Thoracic aorta (tissue), 2 donors: ENCODE results near the gene ZNF76. TPM values are rescaled to one million over a fixed set of nuclear protein-coding genes. Genes with fewer than 3 reads are reported as not detected.
"Not testable (repeated sequence)": the region's sequence is repeated elsewhere in the genome, so short reads cannot be mapped to it uniquely, and the experiment has no call there.

Experiments used
- ATAC-seq: fragments of 150-250 bp; one replicate; pipeline ENCODE4 v1.8.0; 2017; ENCODE audit warnings: low read depth; ENCODE audit not compliant: insufficient number of reproducible peaks, low FRiP score
- DNase-seq: peaks from one replicate; pipeline ENCODE4 v3.0.0-alpha.2; 2020; ENCODE audit warnings: low spot score
- H3K27ac ChIP-seq, 2 donors: fragments of 200-600 bp; sonication (generic); 1 replicate in 1 of 2; 2 replicates in 1 of 2; pipeline ENCODE4 v1.5.1; 2016; ENCODE audit warnings: mild to moderate bottlenecking in 2 of 2, moderate library complexity in 2 of 2
- H3K27me3 ChIP-seq: fragments of 200-600 bp; sonication (generic); replicated peaks from 2 replicates; pipeline ENCODE4 v1.6.0; 2016; ENCODE audit warnings: mild to moderate bottlenecking; ENCODE audit not compliant: insufficient read depth
- H3K36me3 ChIP-seq: fragments of 200-600 bp; sonication (generic); one replicate; pipeline ENCODE4 v1.5.1; 2016
- H3K4me1 ChIP-seq, 2 donors: fragments of 200-600 bp; sonication (generic); 1 replicate in 1 of 2; 2 replicates in 1 of 2; pipeline versions ENCODE4 v1.5.1 to v1.6.0; 2016; ENCODE audit warnings: low read depth in 2 of 2, mild to moderate bottlenecking in 1 of 2; ENCODE audit not compliant: control insufficient read depth in 1 of 2
- H3K4me3 ChIP-seq: fragments of 200-600 bp; sonication (generic); 2 replicates; pipeline ENCODE4 v1.5.1; 2016; ENCODE audit warnings: mild to moderate bottlenecking
- H3K9me3 ChIP-seq: fragments of 200-600 bp; sonication (generic); 2 replicates; pipeline ENCODE4 v1.5.1; 2016
- CTCF ChIP-seq: fragments of 200-600 bp; sonication (generic); IDR thresholded peaks from one replicate; pipeline ENCODE4 v1.5.1; 2019; ENCODE audit warnings: antibody characterized with exemption
- total RNA-seq, 2 donors: library from RNA; depleted of rRNA; stranded (reverse); fragments of >200 nt; gene quantifications; one replicate each; pipeline versions ENCODE4 v1.1.0 to v1.2.3, GENCODE V29; 2016

Gene ZNF76
- total RNA-seq, 2 donors from 2014 or later: 46.8 to 47.0 TPM

- no peak for TF ChIP-seq CTCF
- Histone ChIP-seq H3K4me1 (no peaks in the 10 kb centered on the region), H3K27me3 (no peaks in the 10 kb centered on the region), H3K27ac (no peak overlapping the region), H3K9me3 (no peaks in the 10 kb centered on the region), H3K36me3 (no peaks in the 10 kb centered on the region), H3K4me3 (no peak overlapping the region)
- DNase-seq (no peak), ATAC-seq (no peak)
Observed at GRCh38 chr6:35304299-35304698, 44.8 kb downstream of the ZNF76 start.

- Histone ChIP-seq H3K4me1 (no peaks in the 10 kb centered on the region), H3K36me3 (no peaks in the 10 kb centered on the region), H3K27me3 (no peaks in the 10 kb centered on the region), H3K9me3 (no peaks in the 10 kb centered on the region), H3K27ac (no peak overlapping the region), H3K4me3 (no peak overlapping the region)
- ATAC-seq (no peak), DNase-seq (no peak)
- no peak for TF ChIP-seq CTCF
Observed at GRCh38 chr6:35305117-35305516, 45.6 kb downstream of the ZNF76 start.

GRCh38 chr6:35307138-35307537 is 47.6 kb downstream of the ZNF76 start:
- not testable (repeated sequence) for H3K36me3 ChIP-seq, H3K4me3 ChIP-seq, H3K9me3 ChIP-seq, ATAC-seq, H3K27ac ChIP-seq, DNase-seq, H3K4me1 ChIP-seq, H3K27me3 ChIP-seq

GRCh38 chr6:35308543-35308942 is 49.0 kb downstream of the ZNF76 start:
- ATAC-seq, DNase-seq, H3K4me3 ChIP-seq, H3K27ac ChIP-seq, H3K36me3 ChIP-seq, H3K4me1 ChIP-seq, H3K9me3 ChIP-seq, H3K27me3 ChIP-seq: not testable (repeated sequence)

GRCh38 chr6:35309611-35310264 is 50.2 kb downstream of the ZNF76 start:
- TF ChIP-seq CTCF: no peak
- no peak for ATAC-seq
- no peaks in the 10 kb centered on the region for H3K27me3 ChIP-seq
- no peaks in the 10 kb centered on the region for H3K9me3 ChIP-seq
- DNase-seq: no peak
- no peak overlapping the region for H3K27ac ChIP-seq
- peaks cover 0 to 4% of the 10 kb centered on the region in 2 donors for H3K4me1 ChIP-seq
- no peak overlapping the region for H3K4me3 ChIP-seq
- H3K36me3 ChIP-seq: no peaks in the 10 kb centered on the region

GRCh38 chr6:35310265-35310831 is 50.8 kb downstream of the ZNF76 start:
- ATAC-seq: no peak

More at GRCh38 chr6:35310265-35310831, 50.8 kb downstream of the ZNF76 start:
- H3K4me1 ChIP-seq: peaks cover 0 to 4% of the 10 kb centered on the region in 2 donors
- H3K36me3 ChIP-seq: no peaks in the 10 kb centered on the region
- H3K27me3 ChIP-seq: no peaks in the 10 kb centered on the region
- H3K4me3 ChIP-seq: no peak overlapping the region
- no peaks in the 10 kb centered on the region for H3K9me3 ChIP-seq
- no peak overlapping the region for H3K27ac ChIP-seq
- TF ChIP-seq CTCF: no peak
- no peak for DNase-seq
